OCI-LY1 (cell line): ENCODE results near the gene LRR1.

Experiments used
- H2AFZ ChIP-seq: fragments of 200-600 bp; sonication (generic), shearing (Covaris generic); 2 replicates; pipeline ENCODE4 v1.6.0; 2014; ENCODE audit warnings: antibody characterized with exemption, mild to moderate bottlenecking, low read length
- H3F3A ChIP-seq: fragments of 200-600 bp; sonication (generic), shearing (Covaris generic); 2 replicates; pipeline ENCODE4 v1.6.0; 2014; ENCODE audit warnings: mild to moderate bottlenecking, antibody characterized with exemption, low read length, moderate library complexity; ENCODE audit not compliant: insufficient read depth
- H3K27ac ChIP-seq: fragments of 200-600 bp; sonication (generic); 2 replicates; pipeline ENCODE4 v1.5.1; 2014; ENCODE audit warnings: low read length, mixed run types, mild to moderate bottlenecking, low read depth; ENCODE audit not compliant: poor library complexity, severe bottlenecking
- H3K27me3 ChIP-seq: fragments of 200-600 bp; sonication (generic); 2 replicates; pipeline ENCODE4 v1.6.0; 2014; ENCODE audit warnings: antibody characterized with exemption, mild to moderate bottlenecking, low read length, moderate library complexity; ENCODE audit not compliant: insufficient read depth
- H3K36me3 ChIP-seq: fragments of 200-600 bp; sonication (generic); 2 replicates; pipeline ENCODE4 v1.6.1; 2014; ENCODE audit warnings: mild to moderate bottlenecking, antibody characterized with exemption, low read length, moderate library complexity, mixed read lengths; ENCODE audit not compliant: insufficient read depth
- H3K4me1 ChIP-seq: fragments of 200-600 bp; sonication (generic); 2 replicates; pipeline ENCODE4 v1.5.1; 2014; ENCODE audit warnings: mild to moderate bottlenecking, low read length, moderate library complexity; ENCODE audit not compliant: insufficient read depth, severe bottlenecking
- H3K4me2 ChIP-seq: fragments of 200-600 bp; sonication (generic), shearing (Covaris generic); 2 replicates; pipeline ENCODE4 v1.6.1; 2014; ENCODE audit warnings: low read length
- H3K4me3 ChIP-seq: fragments of 200-600 bp; sonication (generic); 2 replicates; pipeline ENCODE4 v1.5.1; 2014; ENCODE audit warnings: low read length, low read depth, mild to moderate bottlenecking, mixed read lengths; ENCODE audit not compliant: poor library complexity, severe bottlenecking
- H3K79me2 ChIP-seq: fragments of 200-600 bp; shearing (Covaris generic); 2 replicates; pipeline ENCODE4 v1.6.1; 2016; ENCODE audit warnings: mixed run types, low read length, mixed read lengths; ENCODE audit not compliant: insufficient read depth
- H3K9ac ChIP-seq: fragments of 200-600 bp; sonication (generic), shearing (Covaris generic); 2 replicates; pipeline ENCODE4 v1.6.1; 2014; ENCODE audit warnings: mild to moderate bottlenecking, low read length, mixed read lengths
- H3K9me2 ChIP-seq: fragments of 200-600 bp; sonication (generic), shearing (Covaris generic); 2 replicates; pipeline ENCODE4 v1.6.1; 2014; ENCODE audit warnings: low read depth, mild to moderate bottlenecking, low read length, mixed read lengths
- H3K9me3 ChIP-seq: fragments of 200-600 bp; shearing (Covaris generic); 2 replicates; pipeline ENCODE4 v1.6.1; 2014; ENCODE audit warnings: low read length, mixed read lengths
- H4K20me1 ChIP-seq: fragments of 200-600 bp; sonication (generic), shearing (Covaris generic); 2 replicates; pipeline ENCODE4 v1.6.0; 2016; ENCODE audit warnings: mild to moderate bottlenecking, low read length; ENCODE audit not compliant: insufficient read depth
- CTCF ChIP-seq: fragments of 200-600 bp; sonication (generic), shearing (Covaris generic); IDR thresholded peaks from 2 replicates; pipeline ENCODE4 v1.5.1; 2017; ENCODE audit warnings: mild to moderate bottlenecking, antibody characterized with exemption, low read length, moderate library complexity, mixed read lengths
- EZH2 ChIP-seq: fragments of 200-600 bp; sonication (generic), shearing (Covaris generic); IDR thresholded peaks from 2 replicates; pipeline ENCODE4 v1.8.0; 2017; ENCODE audit warnings: borderline replicate concordance, mixed run types, mild to moderate bottlenecking, antibody characterized with exemption, low read length, moderate library complexity, mixed read lengths

LRR1 gene

GRCh38 chr14:49553892-49554291 lies 44.8 kb upstream of the LRR1 start:
- H3K36me3 ChIP-seq = no peaks in the 10 kb centered on the region
- no peaks in the 10 kb centered on the region for H3K27me3 ChIP-seq
- H3F3A ChIP-seq = no peaks in the 10 kb centered on the region
- no peaks in the 10 kb centered on the region for H3K4me1 ChIP-seq
- no peaks in the 10 kb centered on the region for H4K20me1 ChIP-seq
- H3K9me2 ChIP-seq = no peaks in the 10 kb centered on the region
- H3K27ac ChIP-seq = no peak overlapping the region
- no peak overlapping the region for H3K4me3 ChIP-seq
- H3K9me3 ChIP-seq = no peaks in the 10 kb centered on the region
- H2AFZ ChIP-seq = no peak overlapping the region
- no peak for TF ChIP-seq EZH2
- no peak for TF ChIP-seq CTCF
- no peak overlapping the region for H3K9ac ChIP-seq
- no peak overlapping the region for H3K4me2 ChIP-seq
- no peaks in the 10 kb centered on the region for H3K79me2 ChIP-seq

GRCh38 chr14:49559979-49560768 lies 38.6 kb upstream of the LRR1 start:
- no peak overlapping the region for H3K27ac ChIP-seq
- no peak overlapping the region for H3K4me3 ChIP-seq
- H2AFZ ChIP-seq = no peak overlapping the region
- no peaks in the 10 kb centered on the region for H4K20me1 ChIP-seq
- no peak overlapping the region for H3K4me2 ChIP-seq
- no peak overlapping the region for H3K9ac ChIP-seq
- no peaks in the 10 kb centered on the region for H3K79me2 ChIP-seq
- H3F3A ChIP-seq = no peaks in the 10 kb centered on the region
- no peaks in the 10 kb centered on the region for H3K36me3 ChIP-seq
- H3K9me2 ChIP-seq = no peaks in the 10 kb centered on the region
- no peaks in the 10 kb centered on the region for H3K4me1 ChIP-seq
- H3K9me3 ChIP-seq = no peaks in the 10 kb centered on the region
- no peaks in the 10 kb centered on the region; the same call in 1 of the 2 replicates for H3K27me3 ChIP-seq
- TF ChIP-seq EZH2 = no peak
- TF ChIP-seq CTCF = no peak

GRCh38 chr14:49566714-49567113 lies 32.0 kb upstream of the LRR1 start:
- H3K4me3 ChIP-seq = no peak overlapping the region
- H3K9me3 ChIP-seq = no peaks in the 10 kb centered on the region

More at GRCh38 chr14:49566714-49567113, 32.0 kb upstream of the LRR1 start:
- Histone ChIP-seq H2AFZ (no peak overlapping the region), H3K4me2 (no peak overlapping the region), H3F3A (no peaks in the 10 kb centered on the region), H3K27me3 (no peaks in the 10 kb centered on the region), H3K79me2 (no peaks in the 10 kb centered on the region), H4K20me1 (no peaks in the 10 kb centered on the region), H3K9me2 (no peaks in the 10 kb centered on the region), H3K27ac (no peak overlapping the region), H3K4me1 (no peaks in the 10 kb centered on the region), H3K36me3 (peaks cover 3% of the 10 kb centered on the region; the same call in 1 of the 2 replicates), H3K9ac (no peak overlapping the region)
- TF ChIP-seq EZH2 (no peak), CTCF (no peak)
